Fibroblast of lung (primary cell): Measurements from ENCODE around the gene ZNF831. TPM values are rescaled to one million over a fixed set of nuclear protein-coding genes. Genes with fewer than 3 reads are reported as not detected.

ENCODE experiments used
- DNase-seq, 2 donors: peaks; one replicate each; pipeline versions ENCODE4 v3.0.0 to v3.0.0-alpha.2; 2010; ENCODE audit warnings: low read depth in 2 of 2
- H2AFZ ChIP-seq: 2 replicates; pipeline ENCODE4 v1.5.1; 2012; ENCODE audit warnings: low read length, control low read depth, inconsistent platforms
- H3K27ac ChIP-seq: 2 replicates; pipeline ENCODE4 v1.5.1; 2011; ENCODE audit warnings: low read length, control low read depth; ENCODE audit not compliant: insufficient read depth
- H3K27me3 ChIP-seq: 2 replicates; pipeline ENCODE4 v1.5.1; 2011; ENCODE audit warnings: mild to moderate bottlenecking, low read length; ENCODE audit not compliant: control insufficient read depth, insufficient read depth
- H3K36me3 ChIP-seq: 2 replicates; pipeline ENCODE4 v1.5.1; 2011; ENCODE audit warnings: low read length; ENCODE audit not compliant: control insufficient read depth, insufficient read depth
- H3K4me1 ChIP-seq: 2 replicates; pipeline ENCODE4 v1.5.1; 2011; ENCODE audit warnings: low read length; ENCODE audit not compliant: control insufficient read depth, insufficient read depth; ENCODE audit errors: extremely low read depth
- H3K4me2 ChIP-seq: 2 replicates; pipeline ENCODE4 v1.5.1; 2011; ENCODE audit warnings: low read length, control low read depth; ENCODE audit not compliant: insufficient read depth; ENCODE audit errors: extremely low read depth
- H3K4me3 ChIP-seq, 4 experiments: fragments of 200-600 bp in 1 of 4; sonication (generic) in 1 of 4; replicated peaks in 1 of 4; 2 replicates each; pipeline ENCODE4 v1.5.1; 2011 to 2016; ENCODE audit warnings: low read length in 4 of 4, low read depth in 3 of 4, mild to moderate bottlenecking in 3 of 4, control low read depth in 2 of 4, inconsistent platforms in 1 of 4, mixed read lengths in 1 of 4; ENCODE audit not compliant: insufficient read depth in 1 of 4; ENCODE audit errors: control extremely low read depth in 1 of 4
- H3K79me2 ChIP-seq: 2 replicates; pipeline ENCODE4 v1.5.1; 2012; ENCODE audit warnings: mild to moderate bottlenecking, low read length, inconsistent platforms; ENCODE audit not compliant: control insufficient read depth, insufficient read depth
- H3K9ac ChIP-seq: 2 replicates; pipeline ENCODE4 v1.5.1; 2011; ENCODE audit warnings: mild to moderate bottlenecking, low read length, control low read depth; ENCODE audit not compliant: insufficient read depth
- H3K9me3 ChIP-seq: 2 replicates; pipeline ENCODE4 v1.5.1; 2012; ENCODE audit warnings: low read depth, low read length; ENCODE audit not compliant: control insufficient read depth, insufficient read depth
- H4K20me1 ChIP-seq: 2 replicates; pipeline ENCODE4 v1.5.1; 2011; ENCODE audit warnings: low read length; ENCODE audit not compliant: control insufficient read depth, insufficient read depth; ENCODE audit errors: extremely low read depth
- EZH2 ChIP-seq: IDR thresholded peaks from 2 replicates; pipeline ENCODE4 v1.5.1; 2012; ENCODE audit warnings: low read length, control low read depth, mild to moderate bottlenecking; ENCODE audit errors: missing control alignments
- polyA plus RNA-seq, 2 donors: library from polyadenylated mRNA; depleted of rRNA in 1 of 2; stranded (reverse) in 1 of 2; unstranded in 1 of 2; fragments of >200 nt; gene quantifications; 2 replicates each; pipeline ENCODE4 v1.2.1, GENCODE V29; 2011 to 2012; ENCODE audit warnings: missing spikeins in 1 of 2
- total RNA-seq: library from RNA; depleted of rRNA; stranded (reverse); fragments of >200 nt; gene quantifications from 2 replicates; pipeline ENCODE4 v1.2.1, GENCODE V29; 2014
- TF ChIP-seq, protein P1 (sequence below), 2 donors: IDR thresholded peaks in 1 of 2; conservative IDR thresholded peaks in 1 of 2; 1 replicate in 1 of 2; 2 replicates in 1 of 2; pipeline ENCODE4 v1.5.1; 2011 to 2012; ENCODE audit warnings: low read length in 2 of 2, control low read depth in 1 of 2, inconsistent platforms in 1 of 2, low read depth in 1 of 2, mild to moderate bottlenecking in 1 of 2

Gene ZNF831
- total and polyA plus RNA-seq, 2 donors (not counting 1 experiment from before 2014, with no cell fraction given), result not detected

DNA sequence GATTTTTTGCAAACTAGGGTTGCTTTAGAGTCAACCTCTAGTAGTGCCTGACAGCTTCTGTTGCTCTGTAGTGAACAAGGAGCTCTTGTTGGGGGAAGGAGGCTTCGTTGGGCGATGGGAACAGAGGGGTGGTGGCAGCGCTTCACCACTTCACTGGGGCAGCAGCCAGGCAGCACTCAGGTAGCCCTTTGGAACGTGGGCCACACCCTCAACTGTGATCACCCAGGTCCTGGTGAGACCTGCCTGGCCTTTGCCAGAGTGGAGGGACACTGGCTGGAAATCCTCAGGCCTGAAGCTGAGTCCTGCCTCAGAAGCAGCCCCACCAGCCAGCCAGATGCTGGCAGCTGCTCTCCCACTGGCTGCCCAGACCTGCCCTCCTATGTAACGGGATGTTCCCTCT, 126.4 kb downstream of the ZNF831 start:
- Histone ChIP-seq H2AFZ (no peak overlapping the region), H3K9ac (no peak overlapping the region), H3K4me2 (no peak overlapping the region), H3K4me3 (no peak overlapping the region), H3K9me3 (no peaks in the 10 kb centered on the region), H3K4me1 (no peaks in the 10 kb centered on the region), H4K20me1 (no peaks in the 10 kb centered on the region), H3K36me3 (no peaks in the 10 kb centered on the region), H3K27ac (no peak overlapping the region), H3K79me2 (no peaks in the 10 kb centered on the region), H3K27me3 (no peaks in the 10 kb centered on the region)
- no peak for TF ChIP-seq EZH2
- TF ChIP-seq, protein P1, sequence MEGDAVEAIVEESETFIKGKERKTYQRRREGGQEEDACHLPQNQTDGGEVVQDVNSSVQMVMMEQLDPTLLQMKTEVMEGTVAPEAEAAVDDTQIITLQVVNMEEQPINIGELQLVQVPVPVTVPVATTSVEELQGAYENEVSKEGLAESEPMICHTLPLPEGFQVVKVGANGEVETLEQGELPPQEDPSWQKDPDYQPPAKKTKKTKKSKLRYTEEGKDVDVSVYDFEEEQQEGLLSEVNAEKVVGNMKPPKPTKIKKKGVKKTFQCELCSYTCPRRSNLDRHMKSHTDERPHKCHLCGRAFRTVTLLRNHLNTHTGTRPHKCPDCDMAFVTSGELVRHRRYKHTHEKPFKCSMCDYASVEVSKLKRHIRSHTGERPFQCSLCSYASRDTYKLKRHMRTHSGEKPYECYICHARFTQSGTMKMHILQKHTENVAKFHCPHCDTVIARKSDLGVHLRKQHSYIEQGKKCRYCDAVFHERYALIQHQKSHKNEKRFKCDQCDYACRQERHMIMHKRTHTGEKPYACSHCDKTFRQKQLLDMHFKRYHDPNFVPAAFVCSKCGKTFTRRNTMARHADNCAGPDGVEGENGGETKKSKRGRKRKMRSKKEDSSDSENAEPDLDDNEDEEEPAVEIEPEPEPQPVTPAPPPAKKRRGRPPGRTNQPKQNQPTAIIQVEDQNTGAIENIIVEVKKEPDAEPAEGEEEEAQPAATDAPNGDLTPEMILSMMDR (conservative IDR thresholded peaks at IDR 0.05 in 1 of 2, IDR thresholded peaks at IDR 0.05 in 1 of 2; ENCODE audit: low read depth in 1 of 2, low read length in 2 of 2), result no peak
- DNase-seq, result no peak

DNA sequence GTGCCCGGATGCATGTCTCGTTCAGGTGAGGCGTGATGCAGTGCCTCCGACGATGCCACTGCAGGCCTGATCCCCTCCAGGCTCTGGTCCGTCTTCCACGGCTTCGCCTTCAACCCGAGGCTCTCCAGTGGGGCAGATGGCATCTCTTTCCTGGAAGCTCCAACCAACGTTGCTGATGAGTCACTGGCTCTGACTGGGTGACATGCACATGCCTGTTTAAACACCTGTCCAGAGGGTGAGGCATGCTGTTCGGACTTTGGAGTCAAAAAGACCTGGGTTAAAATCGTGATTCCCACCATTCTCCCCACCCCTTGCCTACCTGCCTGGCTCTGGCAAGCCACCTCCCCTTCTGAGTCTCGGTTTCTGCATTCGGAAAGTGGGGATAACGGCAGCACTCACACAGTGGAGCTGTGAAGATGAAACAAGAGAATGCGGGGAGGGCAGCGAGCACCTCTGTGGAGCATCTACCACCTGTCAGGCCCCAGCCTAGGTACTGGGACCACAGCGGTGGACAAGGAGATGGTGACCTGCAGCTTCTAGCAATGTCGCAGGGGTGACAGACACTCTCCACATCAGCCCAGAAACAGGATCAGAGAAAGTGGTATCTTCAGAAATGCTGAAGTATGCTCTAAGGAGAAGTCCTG, 128.2 kb downstream of the ZNF831 start:
- Histone ChIP-seq H3K4me2 (no peak overlapping the region), H3K4me1 (no peaks in the 10 kb centered on the region), H3K9ac (no peak overlapping the region), H3K4me3 (no peak overlapping the region), H3K27me3 (no peaks in the 10 kb centered on the region), H3K9me3 (no peaks in the 10 kb centered on the region), H3K79me2 (no peaks in the 10 kb centered on the region), H3K27ac (no peak overlapping the region), H2AFZ (no peak overlapping the region), H4K20me1 (no peaks in the 10 kb centered on the region), H3K36me3 (no peaks in the 10 kb centered on the region)
- DNase-seq, result no peak
- TF ChIP-seq, protein P1 (conservative IDR thresholded peaks at IDR 0.05 in 1 of 2, IDR thresholded peaks at IDR 0.05 in 1 of 2; ENCODE audit: low read depth in 1 of 2, low read length in 2 of 2), result no peak
- TF ChIP-seq EZH2, result no peak

DNA sequence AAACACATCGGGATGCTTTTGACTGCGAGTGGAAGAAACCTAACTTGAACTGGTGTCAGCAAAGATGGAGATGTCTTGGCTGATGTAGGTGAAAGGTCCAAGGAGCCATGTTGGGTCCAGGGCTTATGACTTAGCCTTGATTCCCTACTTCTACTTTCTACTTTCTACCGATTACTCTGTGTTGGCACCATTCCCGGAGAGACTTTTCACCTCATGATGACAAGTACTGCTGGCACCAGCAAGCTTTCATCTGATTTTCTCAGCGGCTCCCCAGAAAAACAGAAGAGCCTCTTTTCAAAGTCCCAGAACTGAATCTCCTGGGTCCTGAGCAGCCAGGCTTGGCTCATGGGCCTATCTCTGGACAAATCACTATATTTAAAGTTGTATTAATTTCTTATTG, 131.9 kb downstream of the ZNF831 start:
- Histone ChIP-seq H3K27me3 (no peaks in the 10 kb centered on the region), H3K79me2 (no peaks in the 10 kb centered on the region), H4K20me1 (no peaks in the 10 kb centered on the region), H3K9me3 (no peaks in the 10 kb centered on the region), H3K9ac (no peak overlapping the region), H3K4me1 (no peaks in the 10 kb centered on the region), H3K27ac (no peak overlapping the region), H2AFZ (no peak overlapping the region), H3K4me3 (no peak overlapping the region), H3K4me2 (no peak overlapping the region), H3K36me3 (no peaks in the 10 kb centered on the region)
- DNase-seq, result no peak
- TF ChIP-seq, protein P1 (conservative IDR thresholded peaks at IDR 0.05 in 1 of 2, IDR thresholded peaks at IDR 0.05 in 1 of 2; ENCODE audit: low read depth in 1 of 2, low read length in 2 of 2), result no peak
- no peak for TF ChIP-seq EZH2
